H1 (cell line): ENCODE results near the gene ZNF423. TPM values are rescaled to one million over a fixed set of nuclear protein-coding genes. Genes with fewer than 3 reads are reported as not detected.

Experiments
- CTCF ChIA-PET: fragments of 300-600 bp; sonication (Branson Sonifier 250); formaldehyde crosslinking; loops from one replicate; lab custom pipeline; 2021; ENCODE audit not compliant: partially characterized antibody; lab: Charles Lee
- POLR2A ChIA-PET: fragments of 300-600 bp; sonication (Branson Sonifier 250); formaldehyde crosslinking; loops from one replicate; lab custom pipeline; 2021; ENCODE audit warnings: inconsistent platforms; ENCODE audit not compliant: partially characterized antibody; lab: Charles Lee
- DNase-seq, 2 experiments: peaks; one replicate each; pipeline versions ENCODE4 v3.0.0 to v3.0.0-alpha.2; 2010 to 2022; ENCODE audit warnings: low spot score in 2 of 2, low read depth in 1 of 2, mixed read lengths in 1 of 2
- FAIRE-seq: peaks from 2 replicates; lab custom pipeline; 2011; peaks lifted over from hg19 to GRCh38; lab: Jason Lieb, UNC
- H2AFZ ChIP-seq: 2 replicates; pipeline ENCODE4 v1.8.1; 2012; ENCODE audit warnings: low read length, inconsistent platforms
- H2AK5ac ChIP-seq: 2 replicates; pipeline ENCODE4 v1.6.1; 2013; ENCODE audit warnings: low read depth, low read length
- H2BK120ac ChIP-seq: replicated peaks from 2 replicates; pipeline ENCODE3; 2013; ENCODE audit warnings: low read depth, low read length, inconsistent platforms
- H2BK12ac ChIP-seq: 2 replicates; pipeline ENCODE4 v1.6.1; 2013; ENCODE audit warnings: low read depth, low read length
- H2BK15ac ChIP-seq: 2 replicates; pipeline ENCODE4 v1.6.1; 2013; ENCODE audit warnings: low read length
- H2BK20ac ChIP-seq: 2 replicates; pipeline ENCODE4 v1.6.1; 2013; ENCODE audit warnings: low read length
- H2BK5ac ChIP-seq: 2 replicates; pipeline ENCODE4 v1.6.1; 2013; ENCODE audit warnings: low read depth, low read length
- H3K14ac ChIP-seq: 2 replicates; pipeline ENCODE4 v1.6.1; 2013; ENCODE audit warnings: inconsistent platforms; ENCODE audit not compliant: insufficient read length
- H3K18ac ChIP-seq: 2 replicates; pipeline ENCODE4 v1.6.1; 2013; ENCODE audit warnings: low read length; ENCODE audit errors: extremely low read depth
- H3K23ac ChIP-seq: 2 replicates; pipeline ENCODE4 v1.6.1; 2013; ENCODE audit warnings: inconsistent platforms; ENCODE audit not compliant: insufficient read length
- H3K23me2 ChIP-seq: 2 replicates; pipeline ENCODE4 v1.6.1; 2013; ENCODE audit warnings: low read depth, low read length
- H3K27ac ChIP-seq: 2 replicates; pipeline ENCODE4 v1.6.1; 2011; ENCODE audit warnings: low read depth, low read length, inconsistent platforms
- H3K27me3 ChIP-seq, 4 experiments: replicated peaks in 1 of 4; 1 replicate in 1 of 4; 2 replicates in 3 of 4; pipeline versions ENCODE4 v1.6.1 to v1.8.1; 2011 to 2013; ENCODE audit warnings: low read length in 3 of 4, mild to moderate bottlenecking in 3 of 4, inconsistent platforms in 2 of 4, mixed read lengths in 2 of 4, moderate library complexity in 1 of 4; ENCODE audit not compliant: control insufficient read depth in 3 of 4, insufficient read depth in 3 of 4; ENCODE audit errors: extremely low read depth in 1 of 4
- H3K36me3 ChIP-seq, 4 experiments: 2 replicates each; pipeline versions ENCODE4 v1.6.1 to v1.8.1; 2011 to 2013; ENCODE audit warnings: mild to moderate bottlenecking in 4 of 4, low read length in 3 of 4, moderate library complexity in 2 of 4, control low read depth in 1 of 4, inconsistent platforms in 1 of 4; ENCODE audit not compliant: insufficient read depth in 4 of 4, control insufficient read depth in 2 of 4
- H3K4ac ChIP-seq: replicated peaks from 2 replicates; pipeline ENCODE3; 2013; ENCODE audit warnings: low read length, low read depth, mixed read lengths, inconsistent platforms; ENCODE audit not compliant: insufficient read length
- H3K4me1 ChIP-seq, 4 experiments: replicated peaks in 1 of 4; 1 replicate in 1 of 4; 2 replicates in 3 of 4; pipeline versions ENCODE4 v1.6.1 to v1.8.1; 2011 to 2013; ENCODE audit warnings: low read length in 3 of 4, inconsistent platforms in 2 of 4, mixed read lengths in 1 of 4; ENCODE audit not compliant: insufficient read depth in 4 of 4, control insufficient read depth in 3 of 4
- H3K4me2 ChIP-seq, 2 experiments: 2 replicates each; pipeline versions ENCODE4 v1.6.1 to v1.8.1; 2011 to 2013; ENCODE audit warnings: low read depth in 2 of 2, low read length in 2 of 2, control low read depth in 1 of 2, inconsistent platforms in 1 of 2, mild to moderate bottlenecking in 1 of 2; ENCODE audit not compliant: insufficient read depth in 1 of 2
- H3K4me3 ChIP-seq, 4 experiments: fragments of 200-600, 300-600 bp in 1 of 4; sonication (generic), shearing (Covaris generic), sonication (Bioruptor Twin) in 1 of 4; 2 replicates each; pipeline versions ENCODE4 v1.5.1 to v1.8.1; 2011 to 2016; ENCODE audit warnings: low read length in 4 of 4, low read depth in 3 of 4, control low read depth in 2 of 4, inconsistent platforms in 2 of 4, mild to moderate bottlenecking in 2 of 4, mixed read lengths in 1 of 4, moderate library complexity in 1 of 4; ENCODE audit not compliant: insufficient read depth in 2 of 4; ENCODE audit errors: extremely low read depth in 1 of 4
- H3K56ac ChIP-seq: replicated peaks from 2 replicates; pipeline ENCODE3; 2013; ENCODE audit warnings: low read depth, mild to moderate bottlenecking, mixed read lengths, low read length, inconsistent platforms; ENCODE audit not compliant: insufficient read length
- H3K79me1 ChIP-seq: 2 replicates; pipeline ENCODE4 v1.6.1; 2013; ENCODE audit warnings: low read depth, low read length, control low read depth
- H3K79me2 ChIP-seq, 2 experiments: 2 replicates each; pipeline versions ENCODE4 v1.6.1 to v1.8.1; 2012 to 2013; ENCODE audit warnings: low read length in 2 of 2, mild to moderate bottlenecking in 2 of 2, inconsistent platforms in 1 of 2; ENCODE audit not compliant: insufficient read depth in 2 of 2, control insufficient read depth in 1 of 2
- H3K9ac ChIP-seq, 4 experiments: replicated peaks in 1 of 4; 1 replicate in 1 of 4; 2 replicates in 3 of 4; pipeline versions ENCODE4 v1.6.1 to v1.8.1; 2011 to 2013; ENCODE audit warnings: low read depth in 3 of 4, low read length in 3 of 4, control low read depth in 2 of 4, mild to moderate bottlenecking in 2 of 4, moderate library complexity in 2 of 4, inconsistent platforms in 1 of 4; ENCODE audit errors: extremely low read depth in 1 of 4
- H3K9me3 ChIP-seq, 2 experiments: 2 replicates each; pipeline versions ENCODE4 v1.6.1 to v1.8.1; 2012 to 2013; ENCODE audit warnings: mild to moderate bottlenecking in 2 of 2, moderate library complexity in 2 of 2, control low read depth in 1 of 2, inconsistent platforms in 1 of 2, low read depth in 1 of 2, low read length in 1 of 2, mixed read lengths in 1 of 2; ENCODE audit not compliant: insufficient read depth in 2 of 2
- H4K20me1 ChIP-seq, 2 experiments: replicated peaks in 1 of 2; 2 replicates each; pipeline versions ENCODE3 to v1.8.1; 2011 to 2013; ENCODE audit warnings: inconsistent platforms in 2 of 2, low read length in 2 of 2, mild to moderate bottlenecking in 1 of 2; ENCODE audit not compliant: insufficient read depth in 2 of 2, control insufficient read depth in 1 of 2
- H4K5ac ChIP-seq: 2 replicates; pipeline ENCODE4 v1.6.1; 2013; ENCODE audit warnings: low read length, low read depth, mixed read lengths, inconsistent platforms; ENCODE audit not compliant: insufficient read length
- H4K8ac ChIP-seq: 2 replicates; pipeline ENCODE4 v1.8.0; 2013; ENCODE audit warnings: mild to moderate bottlenecking, moderate library complexity, low read length, inconsistent platforms; ENCODE audit not compliant: insufficient read depth; ENCODE audit errors: extremely low read depth
- H4K91ac ChIP-seq: replicated peaks from 2 replicates; pipeline ENCODE3; 2013; ENCODE audit warnings: low read length, mixed read lengths, inconsistent platforms; ENCODE audit not compliant: insufficient read length
- CREB1 ChIP-seq: IDR thresholded peaks from 2 replicates; pipeline ENCODE4 v1.6.1; 2012; ENCODE audit warnings: inconsistent platforms
- CTBP2 ChIP-seq: IDR thresholded peaks from 2 replicates; pipeline ENCODE4 v1.7.0; 2011; ENCODE audit warnings: borderline replicate concordance, mild to moderate bottlenecking, moderate library complexity, mixed read lengths, low read length; ENCODE audit not compliant: insufficient read depth, insufficient read length
- HDAC2 ChIP-seq, 2 experiments: fragments of 300-600 bp in 1 of 2; sonication (generic) in 1 of 2; IDR thresholded peaks; 2 replicates each; pipeline ENCODE4 v1.6.1; 2011 to 2012; ENCODE audit warnings: low read depth in 2 of 2, low read length in 2 of 2, mild to moderate bottlenecking in 2 of 2, moderate library complexity in 2 of 2, borderline replicate concordance in 1 of 2, inconsistent platforms in 1 of 2
- KDM1A ChIP-seq: fragments of 200-600, 300-600 bp; sonication (generic); IDR thresholded peaks from 2 replicates; pipeline ENCODE4 v1.7.1; 2016; ENCODE audit warnings: mild to moderate bottlenecking, low read length, borderline replicate concordance
- POLR2A ChIP-seq, 2 experiments: IDR thresholded peaks; 1 replicate in 1 of 2; 2 replicates in 1 of 2; pipeline ENCODE4 v1.6.1; 2011; ENCODE audit warnings: low read depth in 2 of 2, low read length in 2 of 2, mild to moderate bottlenecking in 2 of 2; ENCODE audit errors: control extremely low read depth in 1 of 2
- POLR2AphosphoS5 ChIP-seq: IDR thresholded peaks from 2 replicates; pipeline ENCODE4 v1.6.1; 2011; ENCODE audit warnings: low read depth, low read length
- RNF2 ChIP-seq: fragments of 200-900, 300-1000 bp; sonication (generic); IDR thresholded peaks from 2 replicates; pipeline ENCODE4 v1.7.1; 2016; ENCODE audit warnings: borderline replicate concordance, low read depth, mild to moderate bottlenecking, antibody characterized with exemption, low read length; ENCODE audit not compliant: poor library complexity, severe bottlenecking; ENCODE audit errors: missing control alignments
- RXRA ChIP-seq: IDR thresholded peaks from 2 replicates; pipeline ENCODE4 v1.6.1; 2011; ENCODE audit warnings: low read depth, mild to moderate bottlenecking, low read length, moderate library complexity; ENCODE audit not compliant: insufficient read depth
- SAP30 ChIP-seq: fragments of 300-600 bp; sonication (generic); IDR thresholded peaks from 2 replicates; pipeline ENCODE4 v1.7.1; 2012; ENCODE audit warnings: low read length, moderate library complexity, mild to moderate bottlenecking, inconsistent platforms; ENCODE audit not compliant: insufficient read depth, insufficient replicate concordance
- SP1 ChIP-seq: IDR thresholded peaks from 2 replicates; pipeline ENCODE4 v1.6.1; 2011; ENCODE audit warnings: low read depth, low read length
- WGBS, 2 experiments: shearing (Covaris generic) in 1 of 2; methylation state at CpG; one replicate each; pipeline versions ENCODE4 v1.1.6 to v1.1.7; 2013 to 2015; ENCODE audit warnings: low lambda C conversion rate in 2 of 2, mixed read lengths in 2 of 2, inconsistent platforms in 1 of 2, low coverage in 1 of 2, missing lambda C conversion rate in 1 of 2; ENCODE audit not compliant: insufficient replicate concordance in 2 of 2, insufficient coverage in 1 of 2, insufficient read length in 1 of 2; ENCODE audit errors: extremely low coverage in 1 of 2, missing lambda C conversion rate in 1 of 2; 5-methylcytosine and 5-hydroxymethylcytosine counted together
- polyA plus RNA-seq, 7 experiments: library from polyadenylated mRNA; depleted of rRNA in 3 of 7; stranded (reverse) in 5 of 7; unstranded in 2 of 7; fragments of >200 nt in 5 of 7; fragments of 200-250 nt in 2 of 7; gene quantifications; 1 replicate in 5 of 7; 2 replicates in 1 of 7; 4 replicates in 1 of 7; pipeline versions ENCODE4 v1.2.1 to v1.2.3, GENCODE V29; 2011 to 2013; ENCODE audit warnings: missing spikeins in 2 of 7, mixed read lengths in 2 of 7
- total RNA-seq: library from RNA; stranded (reverse); fragmentation: NEBNext Ultra II Directional; extraction: Animal tissue kit (Norgen Biotek cat#: 25700); gene quantifications from 2 replicates; pipeline ENCODE4 v1.2.1, GENCODE V29; 2021

Gene ZNF423
- total and polyA plus RNA-seq, 2 of the 8 experiments (the other 6 are each of a cell fraction or from before 2014, with no cell fraction given): 38.2 to 52.3 TPM

- 97% methylated on average over 5 of the region's 5 CpGs; no CpG with 5 or more reads in 1 of the 2 experiments for WGBS, 2 experiments
- Histone ChIP-seq H2AK5ac (no peak overlapping the region), H3K23me2 (peaks cover 1% of the 10 kb centered on the region; the same call in 1 of the 2 replicates), H3K27ac (no peak overlapping the region), H4K20me1 (peaks cover 0 to 6% of the 10 kb centered on the region in 2 experiments), H3K4ac (no peak overlapping the region), H4K91ac (no peak overlapping the region), H3K79me1 (peaks cover 6% of the 10 kb centered on the region), H2BK120ac (no peak overlapping the region), H3K14ac (no peak overlapping the region), H2BK5ac (no peak overlapping the region), H2AFZ (no peak overlapping the region), H4K8ac (no peak overlapping the region), H3K27me3 (no peaks in the 10 kb centered on the region), H3K9ac (no peak overlapping the region), H3K4me2 (no peak overlapping the region), H3K56ac (no peak overlapping the region), H4K5ac (no peak overlapping the region), H3K4me3 (no peak overlapping the region), H3K9me3 (no peaks in the 10 kb centered on the region), H3K4me1 (no peaks in the 10 kb centered on the region; a peak in 3 of 7 replicates), H2BK20ac (no peak overlapping the region), H3K79me2 (peaks cover 0 to 23% of the 10 kb centered on the region in 2 experiments; a peak in 3 of 4 replicates), H2BK15ac (no peak overlapping the region), H3K23ac (no peak overlapping the region), H3K36me3 (peaks cover 0 to 2% (median 0%) of the 10 kb centered on the region in 4 experiments; a peak in 2 of 8 replicates), H2BK12ac (no peak overlapping the region)
- FAIRE-seq: no peak
- CTCF ChIA-PET: interaction anchor here (1.4 to 3.0 kb wide), 2 partner anchors 14 to 75 kb away, joined by 3 to 15 read pairs; no protein-coding TSS in a partner anchor
- POLR2A ChIA-PET: no interaction called here
- TF ChIP-seq POLR2A (IDR thresholded peaks at IDR 0.05; ENCODE audit: control extremely low read depth in 1 of 2, low read depth in 2 of 2, low read length in 2 of 2): no peak
- TF ChIP-seq RNF2: no peak
- no peak for TF ChIP-seq SP1
- TF ChIP-seq KDM1A: no peak
- no peak for TF ChIP-seq CREB1
- no peak for TF ChIP-seq HDAC2 (IDR thresholded peaks at IDR 0.05; ENCODE audit: borderline replicate concordance in 1 of 2, low read depth in 2 of 2, low read length in 2 of 2)
- TF ChIP-seq POLR2AphosphoS5: no peak
- no peak for TF ChIP-seq RXRA
- no peak for TF ChIP-seq SAP30
- no peak for TF ChIP-seq CTBP2
- TF ChIP-seq, all 59 proteins: peak for 0
- no peak for DNase-seq
- no peak overlapping the region for H3K18ac ChIP-seq
Observed at GRCh38 chr16:49782405-49782804, 73.5 kb downstream of the ZNF423 start.
